Stimulated activated CD4-positive, alpha-beta T cell treated with anti-CD3 and anti-CD28 coated beads, Interleukin-1b, Interleukin-23, amount 100 ng/mL, for 48 hours (primary cell): ENCODE measurements around the gene CCDC187.

Experiments used
- DNase-seq: peaks from one replicate; pipeline ENCODE4 v3.0.0-alpha.2; 2020

Gene CCDC187

GRCh38 chr9:136339173-136339957, 35.5 kb upstream of the CCDC187 start:
- DNase-seq, result no peak

GRCh38 chr9:136338511-136338910, 34.6 kb upstream of the CCDC187 start:
- DNase-seq, result no peak

GRCh38 chr9:136337416-136338395, 33.8 kb upstream of the CCDC187 start:
- no peak for DNase-seq

- DNase-seq, result no peak
Observed at GRCh38 chr9:136336881-136337280, 33.0 kb upstream of the CCDC187 start.

GRCh38 chr9:136336156-136336870, 32.4 kb upstream of the CCDC187 start:
- DNase-seq, result no peak

GRCh38 chr9:136335296-136336155, 31.6 kb upstream of the CCDC187 start:
- no peak for DNase-seq

- no peak for DNase-seq
Observed at GRCh38 chr9:136334541-136334940, 30.6 kb upstream of the CCDC187 start.

DNA sequence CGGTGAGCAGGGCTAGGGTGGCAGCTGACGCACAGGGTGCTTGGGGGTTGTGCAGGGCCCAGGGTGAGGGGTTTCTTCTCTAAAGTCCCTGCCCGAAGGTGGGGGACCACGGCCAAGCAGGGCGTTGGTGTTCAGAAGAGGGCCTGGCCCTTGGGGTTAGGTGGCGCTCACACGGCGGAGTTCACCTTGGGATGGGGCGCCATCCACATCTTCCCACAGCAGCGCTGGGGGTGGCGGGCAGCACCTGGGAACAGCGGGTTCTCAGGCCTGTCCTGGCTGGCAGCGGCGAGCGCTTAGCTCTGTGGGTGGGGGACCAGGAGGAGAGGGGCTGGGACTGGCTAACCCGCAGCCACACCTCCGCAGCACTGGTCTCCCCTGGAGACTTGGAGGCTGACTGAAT, 29.6 kb upstream of the CCDC187 start:
- DNase-seq, result no peak

DNA sequence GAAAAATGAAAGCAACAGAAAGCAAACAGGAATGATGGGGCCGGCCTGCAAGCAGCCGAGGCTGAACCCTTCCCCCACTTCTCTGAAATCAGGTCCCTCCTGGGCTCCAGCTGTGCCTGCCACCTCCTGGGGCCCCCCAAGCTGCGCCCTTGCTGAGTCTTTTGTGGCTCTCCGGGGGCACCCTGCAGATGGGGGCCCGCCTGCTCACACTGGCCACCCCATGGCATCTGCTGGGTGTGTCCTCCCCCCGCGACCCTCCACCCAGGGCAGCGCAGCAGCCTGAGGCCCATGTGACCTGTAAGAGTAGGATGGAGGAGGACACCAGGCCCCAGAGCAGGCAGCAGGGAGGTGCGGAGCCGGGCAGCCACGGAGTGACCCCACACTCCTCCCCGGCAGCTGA, 29.2 kb upstream of the CCDC187 start:
- DNase-seq, result no peak

- no peak for DNase-seq
Observed at GRCh38 chr9:136332482-136332983, 28.6 kb upstream of the CCDC187 start.

DNA sequence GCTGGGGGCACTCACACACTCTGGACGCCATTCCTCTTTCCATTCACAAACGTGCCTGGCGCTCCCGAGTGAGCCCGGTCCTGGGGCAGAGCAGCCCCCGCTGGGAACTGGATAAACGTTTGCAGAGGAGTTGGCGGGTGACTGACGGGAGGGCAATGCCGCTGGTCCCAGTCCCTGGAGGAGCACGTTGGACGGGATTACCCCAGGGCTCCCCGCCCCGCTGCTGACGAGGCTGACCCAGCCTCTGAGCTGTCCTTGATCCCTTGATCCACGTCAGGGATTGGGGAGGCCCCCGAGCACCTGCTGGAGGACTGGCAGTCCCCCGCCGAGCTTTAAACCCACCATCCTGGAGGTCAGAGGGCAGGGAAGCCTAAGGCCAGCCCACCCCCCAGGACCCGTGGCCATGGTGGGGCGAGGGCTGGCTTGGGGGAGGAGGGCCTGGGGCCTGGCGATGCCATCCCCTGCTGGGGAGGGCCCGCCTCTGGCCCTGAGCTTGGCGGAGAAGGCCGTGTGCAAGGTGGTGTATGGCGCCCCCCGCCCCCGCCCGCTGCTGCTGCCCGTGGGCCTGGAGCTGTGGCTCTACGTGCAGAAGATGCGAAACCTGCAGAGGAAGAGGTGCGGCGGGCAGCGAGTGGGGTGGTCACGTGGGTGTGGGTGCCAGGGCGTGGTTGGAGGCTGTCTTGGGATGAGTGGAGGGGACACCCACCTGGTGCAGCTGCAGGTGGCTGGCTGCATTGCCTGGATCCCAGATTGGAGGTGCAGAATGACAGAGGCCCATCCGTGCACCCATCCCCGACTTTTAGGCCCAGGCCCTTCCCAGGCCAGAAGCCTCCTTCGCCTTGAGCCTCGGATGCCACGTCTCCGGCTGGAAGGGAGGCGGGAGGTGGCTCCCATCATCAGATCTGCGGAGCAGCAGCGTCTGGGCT, 27.9 kb upstream of the CCDC187 start:
- no peak for DNase-seq

DNA sequence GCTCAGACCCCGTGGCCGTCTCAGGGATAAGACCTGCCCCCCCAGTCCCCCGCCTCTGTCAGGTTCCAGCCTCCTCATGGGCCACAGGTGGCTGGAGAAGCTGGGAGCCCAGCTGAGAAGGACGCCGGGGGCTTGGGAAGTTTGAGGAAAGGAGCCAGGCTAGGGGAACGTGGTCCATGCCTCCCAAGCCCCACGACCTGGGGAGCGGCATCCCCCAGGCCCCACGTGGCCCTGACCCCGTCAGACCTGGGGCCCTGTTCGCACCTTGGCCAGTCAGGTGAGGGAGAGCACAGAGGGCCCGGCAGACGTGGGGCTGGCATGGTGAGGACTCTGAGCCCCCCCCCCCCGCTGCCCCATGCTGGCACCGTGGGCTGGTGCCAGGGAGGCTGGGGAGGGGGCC, 27.1 kb upstream of the CCDC187 start:
- no peak for DNase-seq

DNA sequence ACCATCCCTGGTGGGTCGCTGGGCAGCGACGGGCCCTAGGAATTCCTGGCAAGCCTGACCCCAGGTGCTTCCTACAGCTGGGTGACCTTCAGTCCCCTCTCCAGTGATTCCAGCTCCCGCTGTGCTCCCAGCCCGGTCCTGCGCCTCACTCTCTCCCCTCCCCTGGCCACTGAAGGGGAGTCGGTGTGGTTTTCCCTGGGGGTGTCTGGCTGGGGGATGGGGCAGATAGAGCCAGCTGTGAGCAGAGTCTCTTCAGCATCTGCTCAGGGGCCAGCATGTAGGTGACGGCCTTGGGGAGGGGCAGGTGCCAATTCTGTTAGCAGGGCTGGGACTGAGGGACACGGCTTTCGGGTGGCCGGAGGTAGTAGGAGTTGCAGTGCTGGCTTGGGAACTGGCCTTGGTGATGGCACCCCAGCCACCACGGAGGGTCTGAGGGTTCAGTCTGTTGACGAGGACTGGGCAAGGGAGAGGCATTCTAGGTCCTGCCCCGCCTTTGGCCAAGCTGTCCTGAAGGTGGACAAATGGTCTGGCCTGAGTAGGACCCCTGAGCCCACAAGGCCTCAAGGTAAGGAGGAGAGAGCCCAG, 26.6 kb upstream of the CCDC187 start:
- no peak for DNase-seq

- no peak for DNase-seq
Observed at GRCh38 chr9:136329636-136330405, 25.9 kb upstream of the CCDC187 start.

DNA sequence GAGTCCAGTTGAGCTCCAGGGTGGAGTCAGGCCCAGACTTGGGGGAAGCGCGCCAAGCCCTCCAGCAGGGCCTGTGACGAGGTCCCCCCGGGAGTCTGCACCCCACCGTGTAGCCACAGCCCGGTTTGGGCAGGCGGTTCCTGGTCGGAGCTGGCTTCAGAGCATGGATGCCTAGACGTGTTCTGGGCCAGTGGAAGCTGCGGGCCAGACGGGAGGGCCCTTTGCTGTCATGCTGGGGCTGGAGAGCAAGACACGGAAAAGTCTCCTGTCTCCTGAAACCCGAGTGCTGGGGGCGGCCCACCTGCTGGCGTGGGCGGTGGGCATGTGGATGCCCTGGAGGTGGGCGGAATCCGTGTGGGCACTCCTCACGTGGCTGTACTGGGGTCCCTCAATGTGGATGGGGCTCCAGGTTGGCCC, 25.3 kb upstream of the CCDC187 start:
- no peak for DNase-seq

GRCh38 chr9:136328622-136329041, 24.7 kb upstream of the CCDC187 start:
- no peak for DNase-seq

- DNase-seq, result no peak
Observed at GRCh38 chr9:136328011-136328621, 24.2 kb upstream of the CCDC187 start.

DNA sequence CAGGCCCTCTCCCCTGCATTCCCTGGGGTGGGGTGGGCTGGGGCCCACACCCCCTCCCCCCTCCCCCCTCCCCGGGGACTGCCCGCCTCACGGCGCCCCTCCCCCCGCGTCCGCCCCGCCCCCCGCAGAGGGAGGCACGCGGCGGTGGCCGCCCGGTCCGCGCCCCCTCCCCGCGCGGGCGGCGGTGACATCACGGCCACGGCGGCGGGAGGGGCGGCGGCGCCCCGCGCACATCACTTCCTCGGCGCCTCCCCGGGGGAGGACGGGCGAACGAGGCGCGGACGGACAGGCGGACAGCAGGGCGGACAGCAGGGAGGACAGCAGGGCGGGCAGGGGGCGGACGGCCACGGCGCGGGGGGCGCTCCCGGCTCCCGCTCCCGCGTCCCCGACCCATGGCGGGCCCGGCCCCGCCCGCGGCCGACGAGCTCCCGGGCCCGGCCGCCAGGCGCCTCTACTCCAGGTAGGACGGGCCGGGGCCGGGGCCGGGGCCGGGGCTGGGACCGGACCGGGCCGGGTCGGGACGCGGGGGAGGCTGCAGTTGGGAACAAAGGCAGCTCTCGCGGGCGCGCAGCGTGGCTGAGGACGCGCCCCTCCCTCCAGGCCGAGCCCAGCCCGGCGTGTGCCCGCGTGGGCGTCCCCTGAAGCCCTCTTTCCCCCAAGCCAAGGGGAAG, 23.5 kb upstream of the CCDC187 start, which contains the start of gene GPSM1:
GPSM1 (plus strand) TSS at position 236 of the 671 bp plus-strand sequence; CDS start at position 393, 157 bp downstream.
- DNase-seq, result no peak
